Bone marrow (tissue), 2 donors: ENCODE measurements around the gene FOXO1.
A peak's percentile ranks its signal among the peaks of the same experiment; 100 is the strongest.

ENCODE experiments used
- DNase-seq, 2 donors: peaks; one replicate each; lab custom pipeline; 2025; lab: John Stamatoyannopoulos, UW

Gene FOXO1

GRCh38 chr13:40604135-40604534, 62.3 kb downstream of the FOXO1 start:
- DNase-seq: no peak

- DNase-seq: no peak
These were observed 66.2 kb downstream of the FOXO1 start for GRCh38 chr13:40600149-40600751.

GRCh38 chr13:40599747-40600146, 66.7 kb downstream of the FOXO1 start:
- no peak for DNase-seq

GRCh38 chr13:40599124-40599523, 67.3 kb downstream of the FOXO1 start:
- DNase-seq: no peak

GRCh38 chr13:40598569-40598968, 67.9 kb downstream of the FOXO1 start:
- no peak for DNase-seq

GRCh38 chr13:40597735-40598365, 68.6 kb downstream of the FOXO1 start:
- DNase-seq: no peak

- DNase-seq: peak in 1 of 2 donors; percentile 75
These were observed 70.0 kb downstream of the FOXO1 start for GRCh38 chr13:40596484-40596883.

GRCh38 chr13:40595693-40596092, 70.7 kb downstream of the FOXO1 start:
- no peak for DNase-seq

- DNase-seq: no peak
These were observed 74.4 kb downstream of the FOXO1 start for GRCh38 chr13:40592035-40592434.

GRCh38 chr13:40591091-40591490, 75.3 kb downstream of the FOXO1 start:
- DNase-seq: no peak

- DNase-seq: no peak
These were observed 76.2 kb downstream of the FOXO1 start for GRCh38 chr13:40590112-40590862.

- DNase-seq: peak in 1 of 2 donors; percentile 74
These were observed 76.9 kb downstream of the FOXO1 start for GRCh38 chr13:40589285-40590109.

- DNase-seq: no peak
These were observed 78.3 kb downstream of the FOXO1 start for GRCh38 chr13:40588101-40588500.

- DNase-seq: no peak
These were observed 79.4 kb downstream of the FOXO1 start for GRCh38 chr13:40586886-40587565.

GRCh38 chr13:40585911-40586471, 80.5 kb downstream of the FOXO1 start:
- peak in 1 of 2 donors; percentile 54 for DNase-seq

- no peak for DNase-seq
These were observed 82.7 kb downstream of the FOXO1 start for GRCh38 chr13:40583738-40584137.

- no peak for DNase-seq
These were observed 83.9 kb downstream of the FOXO1 start for GRCh38 chr13:40582531-40582930.

GRCh38 chr13:40581277-40581579, 85.2 kb downstream of the FOXO1 start:
- DNase-seq: peak in 1 of 2 donors; percentile 49

- no peak for DNase-seq
These were observed 85.7 kb downstream of the FOXO1 start for GRCh38 chr13:40580566-40581276.

- DNase-seq: no peak
These were observed 86.9 kb downstream of the FOXO1 start for GRCh38 chr13:40579535-40579934.

- DNase-seq: no peak
These were observed 88.4 kb downstream of the FOXO1 start for GRCh38 chr13:40578055-40578454.
